Muscle layer of colon (tissue), 2 donors: Measurements from ENCODE around the gene MYOCOS.

Source experiments
- H3K27ac ChIP-seq: one replicate; pipeline ENCODE4 v1.7.0; 2013; ENCODE audit warnings: low read depth, mild to moderate bottlenecking, low read length, moderate library complexity
- H3K27me3 ChIP-seq, 2 donors: one replicate each; pipeline ENCODE4 v1.7.0; 2013; ENCODE audit warnings: low read length in 2 of 2, mild to moderate bottlenecking in 2 of 2; ENCODE audit not compliant: insufficient read depth in 2 of 2, control insufficient read depth in 1 of 2
- H3K36me3 ChIP-seq: one replicate; pipeline ENCODE4 v1.7.0; 2013; ENCODE audit warnings: mild to moderate bottlenecking, low read length; ENCODE audit not compliant: insufficient read depth
- H3K4me1 ChIP-seq: one replicate; pipeline ENCODE4 v1.7.0; 2013; ENCODE audit warnings: mild to moderate bottlenecking, low read length; ENCODE audit not compliant: insufficient read depth
- H3K4me3 ChIP-seq, 2 donors: one replicate each; pipeline ENCODE4 v1.7.0; 2013; ENCODE audit warnings: low read length in 2 of 2, low read depth in 1 of 2, mild to moderate bottlenecking in 1 of 2, moderate library complexity in 1 of 2
- H3K9ac ChIP-seq: one replicate; pipeline ENCODE4 v1.7.0; 2013; ENCODE audit warnings: low read length
- H3K9me3 ChIP-seq: one replicate; pipeline ENCODE4 v1.7.0; 2013; ENCODE audit warnings: mild to moderate bottlenecking, low read length
- donor health status: abdominal sarcoma.
- donor health status: Adenocarcinoma of cecum.

MYOCOS gene

GRCh38 chr1:171622152-171622462 is at the start of gene MYOCOS:
TSS of gene MYOCOS (plus strand) at chr1:171622243. CDS start at chr1:171623884, 1,641 bp downstream.
- H3K9ac ChIP-seq, result no peak within 1 kb of the TSS
- no peak within 1 kb of the TSS for H3K4me3 ChIP-seq
- H3K36me3 ChIP-seq, result no peaks in the 10 kb centered on the region
- no peaks in the 10 kb centered on the region for H3K4me1 ChIP-seq
- H3K9me3 ChIP-seq, result no peaks in the 10 kb centered on the region
- H3K27ac ChIP-seq, result no peak within 1 kb of the TSS
- H3K27me3 ChIP-seq, result no peaks in the 10 kb centered on the region

GRCh38 chr1:171576144-171576543 is 45.9 kb upstream of the MYOCOS start:
- Histone ChIP-seq H3K9ac (no peak overlapping the region), H3K27ac (no peak overlapping the region), H3K27me3 (no peaks in the 10 kb centered on the region), H3K4me1 (no peaks in the 10 kb centered on the region), H3K4me3 (no peak overlapping the region), H3K36me3 (peaks cover 66% of the 10 kb centered on the region), H3K9me3 (no peaks in the 10 kb centered on the region)

GRCh38 chr1:171581226-171581625 is 40.8 kb upstream of the MYOCOS start:
- no peaks in the 10 kb centered on the region for H3K9me3 ChIP-seq
- no peak overlapping the region for H3K9ac ChIP-seq
- H3K27me3 ChIP-seq, result no peaks in the 10 kb centered on the region
- H3K27ac ChIP-seq, result no peak overlapping the region
- peaks cover 75% of the 10 kb centered on the region for H3K36me3 ChIP-seq
- H3K4me1 ChIP-seq, result no peaks in the 10 kb centered on the region
- H3K4me3 ChIP-seq, result no peak overlapping the region

GRCh38 chr1:171581766-171582165 is 40.3 kb upstream of the MYOCOS start:
- Histone ChIP-seq H3K4me3 (no peak overlapping the region), H3K27me3 (no peaks in the 10 kb centered on the region), H3K9me3 (no peaks in the 10 kb centered on the region), H3K4me1 (no peaks in the 10 kb centered on the region), H3K36me3 (peaks cover 72% of the 10 kb centered on the region), H3K9ac (no peak overlapping the region), H3K27ac (no peak overlapping the region)

GRCh38 chr1:171582589-171582988 is 39.5 kb upstream of the MYOCOS start:
- no peak overlapping the region for H3K4me3 ChIP-seq
- no peaks in the 10 kb centered on the region for H3K9me3 ChIP-seq
- H3K27ac ChIP-seq, result no peak overlapping the region
- H3K4me1 ChIP-seq, result no peaks in the 10 kb centered on the region
- H3K27me3 ChIP-seq, result no peaks in the 10 kb centered on the region
- H3K36me3 ChIP-seq, result peaks cover 72% of the 10 kb centered on the region
- H3K9ac ChIP-seq, result no peak overlapping the region

GRCh38 chr1:171583591-171584201 is 38.3 kb upstream of the MYOCOS start:
- Histone ChIP-seq H3K4me1 (no peaks in the 10 kb centered on the region), H3K9ac (no peak overlapping the region), H3K27me3 (no peaks in the 10 kb centered on the region), H3K36me3 (peaks cover 69% of the 10 kb centered on the region), H3K4me3 (no peak overlapping the region), H3K9me3 (no peaks in the 10 kb centered on the region), H3K27ac (no peak overlapping the region)

- Histone ChIP-seq H3K36me3 (peaks cover 65% of the 10 kb centered on the region), H3K9me3 (no peaks in the 10 kb centered on the region), H3K4me3 (no peak overlapping the region)
These were observed 36.3 kb upstream of the MYOCOS start for GRCh38 chr1:171585715-171586114.

GRCh38 chr1:171588230-171588629 is 33.8 kb upstream of the MYOCOS start:
- Histone ChIP-seq H3K4me1 (no peaks in the 10 kb centered on the region), H3K36me3 (peaks cover 77% of the 10 kb centered on the region), H3K4me3 (no peak overlapping the region), H3K9ac (no peak overlapping the region), H3K27ac (no peak overlapping the region), H3K9me3 (no peaks in the 10 kb centered on the region), H3K27me3 (no peaks in the 10 kb centered on the region)

More at GRCh38 chr1:171585715-171586114, 36.3 kb upstream of the MYOCOS start:
- Histone ChIP-seq H3K27me3 (no peaks in the 10 kb centered on the region), H3K4me1 (no peaks in the 10 kb centered on the region), H3K9ac (no peak overlapping the region), H3K27ac (no peak overlapping the region)

GRCh38 chr1:171590022-171590421 is 32.0 kb upstream of the MYOCOS start:
- H3K9ac ChIP-seq, result no peak overlapping the region
- H3K4me1 ChIP-seq, result no peaks in the 10 kb centered on the region
- no peaks in the 10 kb centered on the region for H3K27me3 ChIP-seq
- H3K36me3 ChIP-seq, result peaks cover 59% of the 10 kb centered on the region
- no peak overlapping the region for H3K4me3 ChIP-seq
- no peaks in the 10 kb centered on the region for H3K9me3 ChIP-seq
- no peak overlapping the region for H3K27ac ChIP-seq

- Histone ChIP-seq H3K9ac (no peak overlapping the region), H3K36me3 (peaks cover 25% of the 10 kb centered on the region), H3K4me1 (no peaks in the 10 kb centered on the region), H3K27me3 (no peaks in the 10 kb centered on the region), H3K9me3 (no peaks in the 10 kb centered on the region), H3K4me3 (no peak overlapping the region), H3K27ac (no peak overlapping the region)
These were observed 26.7 kb upstream of the MYOCOS start for GRCh38 chr1:171595324-171595723.

- Histone ChIP-seq H3K4me1 (no peaks in the 10 kb centered on the region), H3K27ac (no peak overlapping the region)
These were observed 25.9 kb upstream of the MYOCOS start for GRCh38 chr1:171596119-171596518.

GRCh38 chr1:171596705-171597104 is 25.3 kb upstream of the MYOCOS start:
- Histone ChIP-seq H3K27me3 (no peaks in the 10 kb centered on the region), H3K4me1 (no peaks in the 10 kb centered on the region), H3K36me3 (peaks cover 11% of the 10 kb centered on the region), H3K4me3 (no peak overlapping the region), H3K9me3 (no peaks in the 10 kb centered on the region), H3K9ac (no peak overlapping the region), H3K27ac (no peak overlapping the region)

More at GRCh38 chr1:171596119-171596518, 25.9 kb upstream of the MYOCOS start:
- H3K27me3 ChIP-seq, result no peaks in the 10 kb centered on the region
- peaks cover 17% of the 10 kb centered on the region for H3K36me3 ChIP-seq
- H3K9ac ChIP-seq, result no peak overlapping the region
- no peaks in the 10 kb centered on the region for H3K9me3 ChIP-seq
- no peak overlapping the region for H3K4me3 ChIP-seq
